Activated T-cell treated with anti-CD3 and anti-CD28 coated beads for 1 hour (primary cell): ENCODE data around the gene MCTP1.

Experiments used
- DNase-seq: peaks from one replicate; pipeline ENCODE4 v3.0.0-alpha.2; 2020; ENCODE audit warnings: low read depth

The MCTP1 gene

DNA sequence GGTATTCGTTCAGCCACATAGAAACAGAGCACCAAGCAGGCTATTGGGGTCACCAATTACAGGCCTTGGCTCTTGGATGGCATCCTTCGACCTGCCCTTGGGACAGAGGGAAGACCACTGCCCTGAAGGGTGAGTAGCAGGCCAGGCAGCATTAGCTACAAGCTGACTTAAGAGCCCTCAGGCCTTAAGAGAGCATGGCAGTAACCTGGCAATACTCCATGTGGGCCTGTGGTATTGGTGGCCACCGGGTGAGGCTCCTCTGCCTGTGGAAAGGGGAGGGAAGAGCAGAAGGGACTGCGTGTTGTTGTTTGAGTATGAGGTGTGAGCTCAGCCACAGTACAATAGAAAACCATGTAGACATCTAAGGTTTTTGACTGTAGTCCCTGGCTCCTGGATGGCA lies 170.6 kb downstream of the MCTP1 start:
- DNase-seq: no peak

DNA sequence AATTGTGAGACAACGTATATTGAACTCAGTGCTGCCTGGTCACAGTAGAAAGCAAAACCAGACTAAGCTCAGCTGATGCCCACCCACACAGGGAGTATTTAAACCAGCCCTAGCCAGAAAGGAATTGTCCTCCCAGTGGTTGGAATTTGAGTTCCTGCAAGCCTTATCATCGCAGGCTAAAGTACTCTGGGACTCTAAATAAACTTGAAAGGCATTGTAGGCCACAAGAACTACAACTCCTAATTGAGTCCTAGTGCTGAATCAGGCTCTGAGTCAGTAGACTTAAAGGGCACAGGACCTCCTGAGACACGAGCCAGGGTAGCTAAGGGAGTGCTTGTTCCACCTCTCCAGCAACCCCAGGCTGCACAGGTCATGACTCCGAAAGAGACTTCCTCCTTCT lies 171.4 kb downstream of the MCTP1 start:
- DNase-seq: no peak

DNA sequence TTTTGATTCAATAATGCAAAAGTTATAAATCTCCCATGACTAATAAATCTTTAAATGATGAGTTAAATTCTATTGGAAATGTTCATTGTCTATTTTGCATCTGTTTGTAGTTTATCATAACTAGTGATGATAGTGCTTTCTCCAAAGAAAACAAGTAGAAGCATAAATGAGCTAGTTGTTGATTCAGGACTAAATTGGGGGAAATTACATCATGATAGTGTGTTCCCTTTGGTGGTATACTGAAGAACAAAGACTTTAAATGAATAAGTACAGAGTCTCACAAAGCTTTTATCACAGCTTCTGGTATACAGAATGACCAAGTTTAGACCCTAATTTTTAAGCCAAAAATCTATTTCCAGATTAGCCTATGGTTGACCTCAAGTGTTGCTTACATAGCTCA lies 173.8 kb downstream of the MCTP1 start:
- no peak for DNase-seq

DNA sequence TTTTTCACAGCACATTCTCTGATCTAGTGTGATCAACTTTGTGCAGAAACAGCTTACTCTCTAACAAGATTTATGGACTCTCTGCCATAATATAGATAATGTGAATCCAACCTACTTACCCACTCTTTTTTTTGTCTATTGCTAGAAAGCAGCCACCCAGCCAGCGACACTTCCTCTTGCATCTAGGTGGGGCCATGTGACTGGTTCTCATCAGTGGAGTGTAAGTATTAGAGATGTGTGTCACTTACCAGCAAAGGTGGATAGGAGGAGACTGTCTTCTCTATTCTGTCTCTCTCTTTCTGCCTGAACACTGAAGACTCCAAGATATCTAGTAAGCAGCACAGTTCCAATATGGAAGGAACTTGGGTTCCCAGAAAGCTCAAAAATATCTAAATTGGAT lies 174.8 kb downstream of the MCTP1 start:
- DNase-seq: no peak

DNA sequence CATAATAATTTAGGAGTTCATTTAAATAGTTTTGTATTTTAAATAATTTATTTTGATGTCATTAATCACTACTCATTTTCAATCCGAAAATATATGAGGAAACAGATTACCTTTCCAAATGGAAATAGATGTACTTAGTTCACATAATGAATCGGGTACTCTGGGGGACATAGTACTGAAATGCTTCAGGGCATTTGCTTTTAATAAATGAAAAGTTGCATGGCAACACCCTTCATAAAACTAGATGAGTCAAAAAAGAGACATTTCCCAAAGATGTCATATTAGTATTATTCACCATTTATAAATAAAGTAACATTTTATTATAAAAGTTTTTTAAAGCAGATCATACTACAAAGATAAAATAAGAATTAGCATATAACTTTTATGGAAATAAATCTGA lies 177.8 kb downstream of the MCTP1 start:
- no peak for DNase-seq

DNA sequence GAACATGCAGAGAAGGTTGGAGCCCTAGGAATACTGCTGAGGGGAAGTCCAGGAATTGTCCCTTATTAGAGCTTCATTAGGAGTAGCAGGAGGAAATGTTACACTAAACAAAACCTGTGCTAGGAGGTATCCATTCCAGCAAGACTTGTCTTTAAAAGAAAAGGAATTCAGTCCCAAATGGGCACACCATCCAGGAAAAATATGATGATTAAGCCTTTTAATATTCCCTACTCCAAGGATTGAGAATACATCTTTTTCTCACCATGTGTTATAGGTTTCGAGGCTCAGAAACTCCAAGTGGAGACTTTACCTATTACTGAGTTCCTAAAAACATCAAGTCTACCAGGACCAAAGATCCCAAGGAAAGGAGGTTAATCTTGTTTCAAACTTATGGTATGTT lies 179.3 kb downstream of the MCTP1 start:
- no peak for DNase-seq

DNA sequence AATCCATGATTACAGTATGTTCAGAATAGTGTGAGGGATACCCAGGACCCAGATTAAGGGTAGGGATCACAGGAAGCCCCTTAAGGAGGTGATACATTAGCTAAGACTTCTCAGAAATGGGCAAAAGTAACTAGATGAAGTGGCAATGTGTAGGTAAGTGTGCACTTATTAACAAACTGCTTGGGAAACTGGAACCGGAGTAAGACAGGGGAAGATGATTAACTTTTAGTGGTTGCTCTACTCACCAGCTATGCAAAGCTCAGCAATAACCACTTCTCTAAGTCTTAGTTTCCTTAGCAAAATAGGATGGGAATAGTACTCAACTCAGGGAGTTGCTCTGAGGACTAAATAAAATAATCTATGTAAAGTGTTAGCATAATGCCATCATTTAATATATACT lies 182.2 kb downstream of the MCTP1 start:
- no peak for DNase-seq

DNA sequence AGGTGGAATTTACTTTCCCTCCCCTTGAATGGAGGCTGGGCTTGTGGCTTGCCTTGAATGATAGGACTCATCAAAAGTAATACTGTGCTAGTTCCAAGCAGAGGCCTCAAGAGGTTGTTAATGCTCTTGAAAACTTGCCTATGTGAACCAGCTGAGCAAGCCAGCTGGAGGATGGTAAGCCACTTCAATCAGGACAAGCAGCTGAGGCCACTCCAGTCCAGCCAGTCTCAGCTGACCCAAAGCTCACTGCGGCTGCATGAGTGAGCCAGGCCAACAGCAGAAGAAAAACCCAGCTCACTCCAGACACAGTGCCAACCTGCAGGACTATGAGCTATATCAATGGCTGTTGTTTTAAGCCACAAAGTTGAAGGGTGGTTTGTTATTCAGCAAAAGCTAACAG lies 182.8 kb downstream of the MCTP1 start:
- no peak for DNase-seq

DNA sequence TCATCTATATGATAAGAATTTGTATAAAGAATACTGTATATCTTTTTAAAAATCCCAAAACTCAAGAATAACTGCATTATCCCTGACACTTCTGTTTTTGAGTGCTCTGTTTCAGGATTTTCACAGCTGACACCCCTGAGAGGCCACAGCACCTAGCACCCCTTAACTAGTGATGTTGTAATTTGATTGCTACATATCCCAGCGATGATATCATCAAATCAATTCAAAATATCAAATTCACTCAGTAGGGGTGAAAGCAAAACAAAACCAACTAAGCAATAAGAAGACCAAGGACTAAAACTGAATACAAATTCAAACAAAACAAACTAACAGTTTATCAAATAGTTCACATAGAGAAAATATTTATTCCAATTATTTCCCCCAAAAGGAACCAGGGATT lies 184.3 kb downstream of the MCTP1 start:
- no peak for DNase-seq

DNA sequence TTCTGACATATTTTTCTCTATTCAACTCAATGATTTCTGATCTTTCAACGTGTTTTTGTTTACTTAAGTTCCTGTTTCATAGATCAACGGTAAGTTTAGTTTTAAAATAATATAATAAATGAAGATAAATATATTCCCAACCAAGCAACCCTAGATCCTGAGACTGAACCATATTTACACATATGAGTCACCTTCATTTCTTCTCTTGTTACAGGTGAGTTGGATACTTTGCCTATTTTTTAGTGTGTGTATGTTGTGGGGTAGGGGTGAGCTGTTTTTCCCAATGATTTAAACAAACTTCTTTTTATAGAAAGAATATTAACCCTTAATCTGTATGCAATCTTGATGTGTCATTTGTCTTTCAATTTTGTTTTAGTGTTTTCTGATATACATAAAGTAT lies 186.9 kb downstream of the MCTP1 start:
- no peak for DNase-seq

DNA sequence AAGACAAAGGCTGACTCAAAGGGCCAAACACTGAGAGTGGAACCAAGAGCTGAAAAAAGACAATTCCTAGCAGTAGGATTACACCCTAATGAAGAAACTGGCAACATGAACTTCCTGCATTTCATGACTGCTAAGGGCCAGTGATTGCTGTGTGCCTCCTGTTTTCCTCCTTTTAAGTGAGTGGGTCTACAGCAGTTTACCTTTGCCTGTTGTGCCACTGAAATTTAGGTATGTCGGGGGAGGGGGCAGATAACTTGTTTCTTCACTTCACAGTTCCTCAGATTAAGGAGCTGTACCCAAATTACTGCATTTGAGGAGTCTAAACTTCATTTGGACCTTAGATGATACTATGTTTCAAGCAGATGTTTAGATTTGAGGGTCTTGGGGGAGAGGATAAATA lies 191.7 kb downstream of the MCTP1 start:
- no peak for DNase-seq

DNA sequence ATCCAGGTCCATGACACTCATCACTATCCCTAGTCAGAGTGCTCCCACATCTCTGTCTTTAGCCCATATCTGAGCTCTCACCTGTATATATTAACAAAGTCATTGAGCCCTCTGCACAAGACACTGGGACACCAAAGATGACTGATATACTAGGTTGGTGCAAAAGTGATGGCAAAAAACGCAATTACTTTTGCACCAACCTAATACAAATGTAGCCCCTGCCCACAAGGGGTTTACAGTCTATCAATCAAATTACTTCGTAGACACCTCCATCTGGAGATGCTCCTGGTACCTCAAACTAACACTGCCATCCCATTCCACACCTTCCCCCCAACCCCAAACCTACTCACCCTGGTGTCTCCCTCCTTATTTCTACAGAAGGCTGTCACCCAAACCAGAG lies 194.1 kb downstream of the MCTP1 start:
- DNase-seq: no peak

DNA sequence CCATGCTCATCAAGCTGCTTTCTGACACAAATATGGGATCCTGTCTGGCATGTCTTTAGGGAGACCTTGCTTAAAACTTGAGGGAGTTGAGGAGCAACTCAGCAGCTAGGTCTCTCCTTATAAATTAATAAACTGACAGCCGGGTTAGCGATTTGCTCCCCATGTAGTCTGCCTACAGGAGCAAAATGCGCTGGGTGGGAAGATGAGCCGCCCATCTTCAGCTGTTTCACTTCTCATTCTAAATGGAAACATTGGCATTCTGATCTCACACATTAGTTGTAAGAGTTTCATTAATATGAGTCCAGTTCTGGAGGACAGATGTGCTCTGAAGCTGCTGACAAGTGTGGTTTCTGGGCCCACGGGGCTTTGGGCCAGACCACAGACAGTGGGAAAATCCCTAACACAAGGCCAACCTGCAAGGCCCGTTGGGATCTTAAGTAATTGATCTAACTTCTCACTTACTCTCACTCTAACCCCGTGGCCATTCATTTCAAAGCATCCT lies 197.0 kb downstream of the MCTP1 start:
- DNase-seq: no peak

DNA sequence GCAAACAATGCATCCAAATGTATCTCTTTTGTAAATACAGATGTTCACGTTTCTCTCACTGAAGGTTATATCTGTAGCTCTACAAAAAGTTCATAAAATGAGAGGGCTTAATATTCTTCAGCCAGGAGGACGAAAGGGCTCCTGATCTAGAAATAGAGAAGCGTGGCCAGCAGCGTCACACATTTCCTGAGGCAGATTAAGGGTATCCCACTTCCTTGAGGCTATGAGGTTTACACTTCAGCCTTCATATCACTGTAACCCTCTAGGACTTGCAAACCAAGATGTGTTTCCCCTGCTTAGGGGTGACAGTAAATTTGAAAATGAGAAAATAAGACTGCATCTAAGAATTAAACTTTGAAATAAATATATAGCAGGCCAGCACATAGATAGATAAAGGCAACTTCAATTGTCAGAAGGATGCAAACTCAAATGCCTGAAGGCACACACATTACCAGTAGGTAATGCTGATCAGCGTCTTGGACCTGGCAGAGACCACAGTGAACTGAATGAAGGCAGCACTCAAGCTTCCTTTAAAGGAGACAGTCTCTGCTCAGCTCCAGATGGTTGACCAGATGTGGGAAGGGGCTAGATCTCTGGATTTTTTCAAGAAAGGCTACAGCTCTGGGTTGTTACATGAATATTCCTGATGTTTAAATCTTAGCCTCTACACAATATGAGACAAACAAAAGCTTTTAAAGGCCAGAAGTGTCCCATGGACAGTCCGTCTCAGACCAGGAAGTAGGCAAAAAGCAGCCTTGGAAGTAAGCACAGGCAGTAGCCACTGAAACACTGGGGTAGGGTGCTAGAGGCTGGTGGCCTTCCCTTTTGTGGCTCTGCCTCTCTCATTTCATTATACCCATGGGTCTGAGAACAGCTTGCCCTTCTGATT lies 197.7 kb downstream of the MCTP1 start:
- no peak for DNase-seq

DNA sequence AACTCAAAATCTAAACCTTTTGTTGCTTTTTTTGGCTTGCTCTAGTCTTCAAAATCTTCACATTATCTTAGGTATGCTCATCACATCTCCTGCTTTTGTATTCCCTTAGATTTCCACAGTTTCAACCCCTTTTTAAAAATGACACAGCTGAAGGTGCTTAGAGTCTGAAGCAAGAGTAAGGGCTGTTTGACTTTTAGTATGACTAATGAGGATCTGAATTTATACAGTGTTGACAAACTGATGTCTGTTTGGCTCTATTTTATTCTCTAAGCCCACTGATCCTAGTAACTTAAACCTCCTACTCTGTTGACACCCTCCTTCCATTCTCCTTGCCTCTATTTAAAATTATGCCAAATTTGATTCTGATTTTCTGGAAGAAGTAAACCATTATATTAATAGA lies 200.1 kb downstream of the MCTP1 start:
- DNase-seq: no peak

DNA sequence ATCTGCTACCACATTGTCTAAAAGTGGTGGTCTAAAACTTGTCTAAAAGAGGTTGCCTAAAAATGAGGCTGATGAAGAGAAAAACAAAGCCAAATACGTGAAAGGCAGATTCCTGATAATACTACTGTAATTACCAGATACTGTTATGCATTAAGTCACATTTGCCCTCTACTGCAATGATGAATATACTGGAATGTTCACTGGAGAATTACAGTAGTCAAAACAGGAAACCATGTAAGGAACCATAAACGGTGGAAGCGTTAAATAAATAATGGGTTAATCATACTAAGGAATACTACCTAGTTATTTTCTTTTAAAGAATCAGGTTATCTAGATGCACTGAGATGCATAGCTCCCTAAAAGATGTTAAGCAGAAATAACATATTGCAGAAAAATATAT lies 201.3 kb downstream of the MCTP1 start:
- no peak for DNase-seq

DNA sequence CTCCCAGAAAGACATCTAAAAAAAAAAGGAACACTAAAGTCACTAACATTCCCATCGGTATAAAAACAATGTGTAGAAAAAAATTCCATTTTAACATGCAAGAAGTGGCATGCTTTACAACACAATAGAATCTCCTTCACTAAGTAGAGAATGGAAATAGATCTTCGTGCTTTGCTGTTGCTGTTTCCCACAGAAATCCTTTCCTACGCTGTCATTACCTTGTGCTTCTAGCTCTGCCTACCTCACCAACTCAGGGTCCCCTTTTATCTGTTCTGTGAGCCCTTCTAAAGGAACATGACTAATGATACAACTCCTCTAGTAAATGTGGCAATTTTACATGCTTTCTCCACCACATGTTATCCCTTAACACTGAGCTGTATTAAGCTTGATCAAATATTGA lies 202.9 kb downstream of the MCTP1 start:
- no peak for DNase-seq

DNA sequence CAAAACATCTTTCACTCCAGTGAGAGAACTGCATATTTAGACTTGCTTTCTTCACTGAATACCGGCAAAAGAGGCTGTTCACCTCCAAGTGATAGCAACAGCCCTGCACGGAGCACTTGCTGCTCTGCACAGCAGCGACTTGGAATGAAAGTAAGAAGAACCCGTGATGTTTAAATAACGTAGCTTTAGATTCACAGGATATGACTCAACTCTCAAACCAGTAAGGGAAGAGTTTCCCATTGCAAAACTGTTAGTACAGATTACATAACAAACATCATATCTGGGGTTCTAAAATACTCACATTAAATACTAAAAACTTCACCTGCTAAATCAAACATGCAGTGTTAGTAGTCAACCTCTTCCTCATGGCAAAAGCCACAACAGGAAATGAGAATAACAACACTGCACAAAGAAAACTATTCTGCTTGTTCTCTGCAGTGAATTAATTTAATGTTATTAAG lies 203.4 kb downstream of the MCTP1 start:
- no peak for DNase-seq

DNA sequence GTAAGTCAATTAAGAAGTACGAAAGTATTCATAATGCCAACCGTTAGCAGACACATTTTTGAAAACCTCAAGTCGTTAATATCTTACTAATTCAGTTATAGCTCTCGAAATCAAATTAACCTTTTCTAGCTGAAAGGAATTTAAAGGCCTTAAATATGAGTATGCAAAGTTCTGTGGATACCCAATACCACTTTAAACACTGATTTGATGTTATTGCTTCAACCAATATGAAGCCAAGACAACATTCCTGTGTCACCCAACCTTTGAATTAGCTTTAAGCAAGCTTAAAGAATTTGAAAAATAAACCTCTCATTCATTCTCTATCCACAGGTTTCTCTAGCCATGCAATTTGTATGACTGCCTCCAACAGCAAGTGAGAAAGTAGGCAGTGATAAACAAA lies 204.5 kb downstream of the MCTP1 start:
- DNase-seq: no peak

DNA sequence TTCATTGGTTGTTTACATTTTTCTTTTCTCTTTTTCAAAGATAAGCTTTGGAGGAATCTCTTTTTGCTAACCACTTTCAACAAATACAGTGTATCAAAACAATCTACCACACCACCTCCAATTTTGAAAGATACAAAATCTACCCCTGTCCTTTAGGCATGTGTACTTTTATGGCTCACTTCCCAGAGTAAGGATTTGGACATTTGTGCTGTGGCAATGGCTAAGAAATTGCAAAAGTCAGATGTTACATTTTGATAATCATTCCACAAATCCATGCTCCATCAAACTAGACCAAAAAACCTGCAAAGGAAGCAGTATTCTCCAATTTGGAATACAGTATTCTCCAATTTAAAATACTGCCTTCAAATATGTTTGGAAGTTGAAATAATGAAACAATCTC lies 204.9 kb downstream of the MCTP1 start:
- DNase-seq: no peak

DNA sequence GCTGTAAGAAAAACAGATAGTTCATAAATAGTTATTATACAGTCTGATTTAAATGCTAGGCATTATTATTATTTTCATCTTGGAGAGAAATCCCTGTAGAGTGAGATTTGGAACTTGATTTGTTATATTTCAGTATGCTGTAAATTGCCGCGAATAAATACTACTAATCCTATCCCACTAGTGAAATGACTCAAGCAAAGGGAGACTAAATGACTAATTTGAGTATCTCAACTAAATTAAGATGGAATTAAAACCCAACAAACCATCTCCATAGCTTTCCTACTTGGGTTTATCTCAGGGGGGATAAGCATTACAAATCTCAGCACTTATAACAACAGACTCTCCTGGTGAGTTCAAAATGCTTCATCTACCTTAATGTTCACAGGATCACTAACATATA lies 206.0 kb downstream of the MCTP1 start:
- no peak for DNase-seq

DNA sequence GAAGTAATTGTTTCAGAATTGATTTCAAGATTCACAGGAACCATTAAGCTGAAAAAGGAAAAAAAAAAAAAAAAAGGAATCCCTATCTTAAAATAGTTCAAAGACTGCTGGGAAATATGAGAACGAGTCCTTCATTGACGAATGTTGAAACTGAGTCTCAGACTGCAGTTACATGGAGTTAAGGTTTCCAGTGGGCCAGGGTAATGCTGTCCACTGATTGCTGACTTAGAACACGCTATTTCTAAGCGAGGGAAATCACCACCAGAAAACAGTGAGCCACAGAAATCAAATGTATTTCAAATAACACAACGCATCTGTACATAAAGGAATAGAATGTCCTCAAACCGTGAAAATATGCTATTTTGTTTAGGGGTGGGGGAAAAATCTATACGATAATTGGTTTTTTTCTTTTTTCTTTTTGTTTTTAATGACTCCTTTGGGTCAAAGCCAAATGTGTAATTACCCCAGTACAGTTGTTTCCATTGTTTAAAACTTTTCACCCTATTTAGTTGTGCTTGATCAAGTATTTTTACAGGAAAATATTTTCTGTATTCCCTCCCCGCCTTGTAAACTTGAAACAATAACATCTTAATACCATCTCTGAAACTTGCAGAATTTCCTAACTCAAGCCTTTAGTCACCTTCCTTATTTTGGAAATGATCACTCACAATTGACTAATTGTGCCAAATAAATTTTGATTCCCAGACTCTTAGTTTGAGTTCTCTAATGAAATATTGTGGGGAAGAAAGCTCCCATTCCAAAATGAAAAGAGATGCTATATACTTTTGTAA lies 208.3 kb downstream of the MCTP1 start:
- DNase-seq: no peak

DNA sequence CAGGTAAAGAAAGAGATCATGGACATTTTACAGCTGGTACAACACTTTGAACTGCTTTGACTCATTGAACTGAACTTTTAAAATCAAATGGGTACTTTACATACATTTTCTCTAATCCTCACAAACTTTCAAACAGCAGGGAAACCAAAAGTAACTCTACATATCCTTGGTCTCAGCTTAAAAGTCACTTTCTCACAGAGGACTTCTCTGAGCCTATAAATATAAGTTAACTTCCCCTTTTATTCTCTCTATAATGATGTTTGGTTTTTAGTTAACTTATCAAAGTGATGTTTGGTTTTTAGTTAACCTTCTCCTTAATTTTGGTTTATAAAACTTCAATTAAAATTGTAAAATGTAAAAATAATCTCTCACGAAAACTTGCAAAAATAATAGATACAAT lies 209.8 kb downstream of the MCTP1 start:
- DNase-seq: no peak
